ENCODE data around the gene PHC2. TPM values are rescaled to one million over a fixed set of nuclear protein-coding genes. Genes with fewer than 3 reads are reported as not detected.

Gene PHC2
- total RNA-seq, 3 donors from 2014 or later (not counting 1 experiment from before 2014, with no cell fraction given): 36.6 to 46.6 (median 39.5) TPM

DNA sequence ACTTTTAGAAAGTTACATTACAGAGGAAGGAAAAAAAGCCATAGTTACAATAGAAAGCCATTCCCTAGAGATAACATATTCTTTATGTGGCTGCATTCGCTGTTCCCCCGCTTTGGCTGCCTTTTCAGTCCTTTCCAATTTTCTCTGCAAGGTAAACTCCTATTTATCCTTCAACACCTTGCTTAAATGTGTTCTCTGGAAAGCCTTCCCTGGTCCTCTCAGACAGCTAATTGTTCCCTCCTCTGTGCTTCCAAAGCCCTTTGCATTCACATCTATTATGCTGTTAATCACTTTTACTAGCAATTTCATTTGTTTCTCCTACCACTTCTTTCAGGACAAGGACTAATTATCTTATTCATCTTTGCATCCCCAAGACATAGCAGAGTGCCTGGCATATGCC is 1.6 kb downstream of the PHC2 start:
- Histone ChIP-seq H3K27me3 (ENCODE audit: control insufficient read depth, insufficient read depth, low read length) (peaks cover 19% of the 10 kb centered on the region), H3K27ac (ENCODE audit: low read length) (no peak overlapping the region), H3K4me1 (ENCODE audit: control insufficient read depth, insufficient read depth, low read length) (peaks cover 10% of the 10 kb centered on the region), H3K9me3 (ENCODE audit: control insufficient read depth, insufficient read depth, low read length) (no peaks in the 10 kb centered on the region), H3K36me3 (ENCODE audit: control insufficient read depth, insufficient read depth, low read length) (no peaks in the 10 kb centered on the region), H3K4me3 (ENCODE audit: low read length) (no peak overlapping the region)
- Mint-ChIP-seq H3K9me3 (no peaks in the 10 kb centered on the region), H3K36me3 (no peaks in the 10 kb centered on the region), H3K4me3 (no peak overlapping the region), H3K4me1 (no peaks in the 10 kb centered on the region), H3K27me3 (ENCODE audit: low read depth in 2 of 2) (peaks cover 8 to 13% of the 10 kb centered on the region in 2 donors), H3K27ac (no peak overlapping the region)
- ATAC-seq (no peak), DNase-seq (no peak)
- 96% methylated on average over 2 of the region's 2 CpGs for WGBS (ENCODE audit: insufficient coverage)
- intact Hi-C loops (cut with micrococcal nuclease): no loop called here
- TF ChIP-seq, protein P1, sequence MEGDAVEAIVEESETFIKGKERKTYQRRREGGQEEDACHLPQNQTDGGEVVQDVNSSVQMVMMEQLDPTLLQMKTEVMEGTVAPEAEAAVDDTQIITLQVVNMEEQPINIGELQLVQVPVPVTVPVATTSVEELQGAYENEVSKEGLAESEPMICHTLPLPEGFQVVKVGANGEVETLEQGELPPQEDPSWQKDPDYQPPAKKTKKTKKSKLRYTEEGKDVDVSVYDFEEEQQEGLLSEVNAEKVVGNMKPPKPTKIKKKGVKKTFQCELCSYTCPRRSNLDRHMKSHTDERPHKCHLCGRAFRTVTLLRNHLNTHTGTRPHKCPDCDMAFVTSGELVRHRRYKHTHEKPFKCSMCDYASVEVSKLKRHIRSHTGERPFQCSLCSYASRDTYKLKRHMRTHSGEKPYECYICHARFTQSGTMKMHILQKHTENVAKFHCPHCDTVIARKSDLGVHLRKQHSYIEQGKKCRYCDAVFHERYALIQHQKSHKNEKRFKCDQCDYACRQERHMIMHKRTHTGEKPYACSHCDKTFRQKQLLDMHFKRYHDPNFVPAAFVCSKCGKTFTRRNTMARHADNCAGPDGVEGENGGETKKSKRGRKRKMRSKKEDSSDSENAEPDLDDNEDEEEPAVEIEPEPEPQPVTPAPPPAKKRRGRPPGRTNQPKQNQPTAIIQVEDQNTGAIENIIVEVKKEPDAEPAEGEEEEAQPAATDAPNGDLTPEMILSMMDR (IDR thresholded peaks at IDR 0.05): no peak

DNA sequence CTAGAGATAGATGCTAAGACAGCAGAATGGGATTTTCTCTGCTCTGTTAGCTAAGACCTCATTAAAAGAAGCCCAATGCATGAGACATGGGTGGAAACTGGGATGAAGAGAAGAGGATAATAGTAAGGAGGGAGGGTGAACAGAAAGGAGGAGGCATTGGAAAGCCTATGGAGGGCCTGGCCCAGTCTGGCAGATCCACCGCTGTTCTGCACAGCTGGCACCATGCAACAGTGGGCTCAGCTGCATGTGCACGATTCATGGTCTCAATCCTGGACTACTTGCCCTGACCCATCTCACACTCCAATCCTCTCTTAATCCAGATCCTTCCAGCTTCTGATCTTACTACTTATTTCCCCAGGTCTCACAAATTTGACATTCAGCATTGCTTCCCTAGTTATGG is 2.2 kb downstream of the PHC2 start:
- Mint-ChIP-seq H3K27ac (no peak overlapping the region), H3K4me3 (no peak overlapping the region), H3K9me3 (no peaks in the 10 kb centered on the region), H3K27me3 (ENCODE audit: low read depth in 2 of 2) (peaks cover 8 to 13% of the 10 kb centered on the region in 2 donors), H3K36me3 (no peaks in the 10 kb centered on the region), H3K4me1 (no peaks in the 10 kb centered on the region)
- DNase-seq: no peak
- intact Hi-C loops (cut with micrococcal nuclease): no loop called here
- H3K4me3 ChIP-seq (ENCODE audit: low read length): no peak overlapping the region
- no peaks in the 10 kb centered on the region for H3K9me3 ChIP-seq (ENCODE audit: control insufficient read depth, insufficient read depth, low read length)
- H3K4me1 ChIP-seq (ENCODE audit: control insufficient read depth, insufficient read depth, low read length): peaks cover 10% of the 10 kb centered on the region
- H3K27me3 ChIP-seq (ENCODE audit: control insufficient read depth, insufficient read depth, low read length): peaks cover 19% of the 10 kb centered on the region
- ATAC-seq: no peak
- TF ChIP-seq, protein P1 (IDR thresholded peaks at IDR 0.05): no peak
- no peak overlapping the region for H3K27ac ChIP-seq (ENCODE audit: low read length)
- 89% methylated on average over 2 of the region's 2 CpGs for WGBS (ENCODE audit: insufficient coverage)
- no peaks in the 10 kb centered on the region for H3K36me3 ChIP-seq (ENCODE audit: control insufficient read depth, insufficient read depth, low read length)

DNA sequence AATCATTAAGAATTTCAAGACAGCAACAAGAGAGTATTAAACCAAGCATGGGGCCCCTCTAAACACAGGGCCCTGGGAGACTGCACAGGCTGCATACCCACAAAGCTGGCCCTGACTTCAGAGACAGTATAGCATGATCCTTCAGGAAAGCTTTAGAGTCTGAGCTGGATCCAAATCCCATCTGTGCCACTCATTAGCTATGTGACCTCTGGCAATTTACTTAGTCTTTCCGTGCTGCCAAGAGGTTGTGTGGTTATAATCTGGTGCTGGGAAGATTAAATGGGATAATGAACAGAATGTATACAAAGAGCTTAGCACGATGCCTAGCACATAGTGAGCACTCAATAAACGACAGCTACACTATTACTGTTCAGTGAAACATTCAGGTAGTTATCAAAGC is 4.0 kb downstream of the PHC2 start:
- Histone ChIP-seq H3K27me3 (ENCODE audit: control insufficient read depth, insufficient read depth, low read length) (peaks cover 19% of the 10 kb centered on the region), H3K9me3 (ENCODE audit: control insufficient read depth, insufficient read depth, low read length) (no peaks in the 10 kb centered on the region), H3K4me3 (ENCODE audit: low read length) (no peak overlapping the region), H3K36me3 (ENCODE audit: control insufficient read depth, insufficient read depth, low read length) (no peaks in the 10 kb centered on the region), H3K27ac (ENCODE audit: low read length) (no peak overlapping the region), H3K4me1 (ENCODE audit: control insufficient read depth, insufficient read depth, low read length) (peaks cover 10% of the 10 kb centered on the region)
- Mint-ChIP-seq H3K4me1 (no peaks in the 10 kb centered on the region), H3K36me3 (no peaks in the 10 kb centered on the region), H3K4me3 (no peak overlapping the region), H3K9me3 (no peaks in the 10 kb centered on the region), H3K27me3 (ENCODE audit: low read depth in 2 of 2) (peaks cover 14 to 30% of the 10 kb centered on the region in 2 donors), H3K27ac (no peak overlapping the region)
- DNase-seq: no peak
- intact Hi-C loops (cut with micrococcal nuclease): no loop called here
- 92% methylated on average over 3 of the region's 3 CpGs for WGBS (ENCODE audit: insufficient coverage)
- no peak for ATAC-seq
- TF ChIP-seq, protein P1 (IDR thresholded peaks at IDR 0.05): no peak

DNA sequence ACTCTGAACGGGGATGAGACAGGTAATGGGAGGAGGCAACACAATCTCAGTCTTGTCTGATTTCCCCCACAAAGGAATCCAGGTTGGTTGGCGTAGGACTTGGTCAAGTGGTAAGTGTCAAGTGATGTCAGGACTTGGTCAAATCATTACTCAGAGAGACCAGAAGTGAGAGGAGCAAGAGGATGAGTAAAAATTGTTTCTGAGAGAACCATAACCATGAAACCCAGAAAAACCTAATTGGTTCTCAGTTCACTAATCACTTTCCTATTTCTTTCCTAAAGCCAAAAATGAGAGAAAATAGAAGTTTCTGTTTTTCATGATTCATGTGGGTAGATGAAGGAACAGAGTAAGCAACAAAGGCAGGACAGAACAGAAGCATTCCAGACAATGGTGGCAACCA is 5.0 kb downstream of the PHC2 start:
- Histone ChIP-seq H3K4me3 (ENCODE audit: low read length) (no peak overlapping the region), H3K9me3 (ENCODE audit: control insufficient read depth, insufficient read depth, low read length) (no peaks in the 10 kb centered on the region), H3K36me3 (ENCODE audit: control insufficient read depth, insufficient read depth, low read length) (no peaks in the 10 kb centered on the region), H3K27ac (ENCODE audit: low read length) (no peak overlapping the region), H3K27me3 (ENCODE audit: control insufficient read depth, insufficient read depth, low read length) (peaks cover 23% of the 10 kb centered on the region), H3K4me1 (ENCODE audit: control insufficient read depth, insufficient read depth, low read length) (peaks cover 6% of the 10 kb centered on the region)
- intact Hi-C loops (cut with micrococcal nuclease): no loop called here
- Mint-ChIP-seq H3K27ac (no peak overlapping the region), H3K4me3 (no peak overlapping the region), H3K4me1 (no peaks in the 10 kb centered on the region), H3K36me3 (no peaks in the 10 kb centered on the region), H3K9me3 (no peaks in the 10 kb centered on the region), H3K27me3 (ENCODE audit: low read depth in 2 of 2) (peaks cover 16 to 41% of the 10 kb centered on the region in 2 donors)
- TF ChIP-seq, protein P1 (IDR thresholded peaks at IDR 0.05): no peak
- ATAC-seq (no peak), DNase-seq (no peak)
- 75% methylated on average over 2 of the region's 2 CpGs for WGBS (ENCODE audit: insufficient coverage)

Measured in natural killer cell (primary cell).